Thyroid gland (tissue), 4 donors: ENCODE results near the gene UBL3.

Experiments used
- CTCF ChIP-seq, 6 experiments: fragments of 200-600 bp in 3 of 6; fragments of 450-650 bp in 3 of 6; sonication (generic) in 3 of 6; IDR thresholded peaks; one replicate each; pipeline ENCODE4 v1.5.1; 2016 to 2019; ENCODE audit warnings: antibody characterized with exemption in 6 of 6, mild to moderate bottlenecking in 2 of 6, inconsistent platforms in 1 of 6, moderate library complexity in 1 of 6
- POLR2A ChIP-seq, 2 donors: fragments of 450-650 bp; IDR thresholded peaks; one replicate each; pipeline ENCODE4 v1.6.1; 2017; ENCODE audit warnings: antibody characterized with exemption in 2 of 2, mild to moderate bottlenecking in 2 of 2, moderate library complexity in 1 of 2

- TF ChIP-seq CTCF (IDR thresholded peaks at IDR 0.05) (no peak), POLR2A (IDR thresholded peaks at IDR 0.05) (no peak)
Measured at GRCh38 chr13:29810898-29811297, 39.5 kb downstream of the UBL3 start.
